ENCODE results near the gene ARID1A. TPM values are rescaled to one million over a fixed set of nuclear protein-coding genes. Genes with fewer than 3 reads are reported as not detected.

ARID1A gene
- total and polyA plus RNA-seq, 9 of the 15 experiments (the other 6 are each of a cell fraction or from before 2014, with no cell fraction given), result 8.3 to 88.3 (median 22.5) TPM

- TF ChIP-seq ZNF354B (CRISPR knock-in tag; IDR thresholded peaks at IDR 0.05), result no peak
- peak; percentile 55; the same call in 1 of the 2 replicates for TF ChIP-seq ID3 (CRISPR knock-in tag; IDR thresholded peaks at IDR 0.05)
- TF ChIP-seq ID3 (tag; IDR thresholded peaks at IDR 0.05), result peak; percentile 52; the same call in 1 of the 2 replicates
- TF ChIP-seq ZNF408 (CRISPR knock-in tag; IDR thresholded peaks at IDR 0.05; ENCODE audit: low read depth), result no peak
- TF ChIP-seq ZNF75A (CRISPR knock-in tag; IDR thresholded peaks at IDR 0.05), result no peak
- TF ChIP-seq GATAD2B (IDR thresholded peaks at IDR 0.05; ENCODE audit: borderline replicate concordance), result no peak; the same call in 1 of the 2 replicates
- peak; percentile 80 for TF ChIP-seq SOX6 (IDR thresholded peaks at IDR 0.05)
- 0 out of 2 replicates have a peak, but pooled peaks have one; percentile 11 for TF ChIP-seq DIDO1 (tag; IDR thresholded peaks at IDR 0.05; ENCODE audit: low read depth)
- TF ChIP-seq MYBL2 (IDR thresholded peaks at IDR 0.05; ENCODE audit: low read depth), result no peak
- TF ChIP-seq MYBL2 (CRISPR knock-in tag; IDR thresholded peaks at IDR 0.05; ENCODE audit: borderline replicate concordance), result no peak
- peak in 1 of 2 experiments; percentile 44; a peak in 1 of 4 replicates for TF ChIP-seq HDAC1 (IDR thresholded peaks at IDR 0.05)
- no peak for TF ChIP-seq GABPB2 (CRISPR knock-in tag; conservative IDR thresholded peaks at IDR 0.05)
- TF ChIP-seq ZNF212 (CRISPR knock-in tag; IDR thresholded peaks at IDR 0.05), result no peak
- TF ChIP-seq TEAD1 (CRISPR knock-in tag; IDR thresholded peaks at IDR 0.05), result no peak
- 0 out of 2 replicates have a peak, but pooled peaks have one; percentile 7 for TF ChIP-seq STAT5A (IDR thresholded peaks at IDR 0.05; ENCODE audit: borderline replicate concordance, low read length)
- TF ChIP-seq RBM22 (IDR thresholded peaks at IDR 0.05; ENCODE audit: low read depth, low read length, poor library complexity, severe bottlenecking), result no peak
- TF ChIP-seq, protein P1, sequence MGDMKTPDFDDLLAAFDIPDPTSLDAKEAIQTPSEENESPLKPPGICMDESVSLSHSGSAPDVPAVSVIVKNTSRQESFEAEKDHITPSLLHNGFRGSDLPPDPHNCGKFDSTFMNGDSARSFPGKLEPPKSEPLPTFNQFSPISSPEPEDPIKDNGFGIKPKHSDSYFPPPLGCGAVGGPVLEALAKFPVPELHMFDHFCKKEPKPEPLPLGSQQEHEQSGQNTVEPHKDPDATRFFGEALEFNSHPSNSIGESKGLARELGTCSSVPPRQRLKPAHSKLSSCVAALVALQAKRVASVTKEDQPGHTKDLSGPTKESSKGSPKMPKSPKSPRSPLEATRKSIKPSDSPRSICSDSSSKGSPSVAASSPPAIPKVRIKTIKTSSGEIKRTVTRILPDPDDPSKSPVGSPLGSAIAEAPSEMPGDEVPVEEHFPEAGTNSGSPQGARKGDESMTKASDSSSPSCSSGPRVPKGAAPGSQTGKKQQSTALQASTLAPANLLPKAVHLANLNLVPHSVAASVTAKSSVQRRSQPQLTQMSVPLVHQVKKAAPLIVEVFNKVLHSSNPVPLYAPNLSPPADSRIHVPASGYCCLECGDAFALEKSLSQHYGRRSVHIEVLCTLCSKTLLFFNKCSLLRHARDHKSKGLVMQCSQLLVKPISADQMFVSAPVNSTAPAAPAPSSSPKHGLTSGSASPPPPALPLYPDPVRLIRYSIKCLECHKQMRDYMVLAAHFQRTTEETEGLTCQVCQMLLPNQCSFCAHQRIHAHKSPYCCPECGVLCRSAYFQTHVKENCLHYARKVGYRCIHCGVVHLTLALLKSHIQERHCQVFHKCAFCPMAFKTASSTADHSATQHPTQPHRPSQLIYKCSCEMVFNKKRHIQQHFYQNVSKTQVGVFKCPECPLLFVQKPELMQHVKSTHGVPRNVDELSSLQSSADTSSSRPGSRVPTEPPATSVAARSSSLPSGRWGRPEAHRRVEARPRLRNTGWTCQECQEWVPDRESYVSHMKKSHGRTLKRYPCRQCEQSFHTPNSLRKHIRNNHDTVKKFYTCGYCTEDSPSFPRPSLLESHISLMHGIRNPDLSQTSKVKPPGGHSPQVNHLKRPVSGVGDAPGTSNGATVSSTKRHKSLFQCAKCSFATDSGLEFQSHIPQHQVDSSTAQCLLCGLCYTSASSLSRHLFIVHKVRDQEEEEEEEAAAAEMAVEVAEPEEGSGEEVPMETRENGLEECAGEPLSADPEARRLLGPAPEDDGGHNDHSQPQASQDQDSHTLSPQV (IDR thresholded peaks at IDR 0.05), result peak; percentile 96
- peak; percentile 70; the same call in 1 of the 2 replicates for TF ChIP-seq TOE1 (IDR thresholded peaks at IDR 0.05; ENCODE audit: borderline replicate concordance)
- no peak for TF ChIP-seq TOE1 (CRISPR knock-in tag; IDR thresholded peaks at IDR 0.05; ENCODE audit: borderline replicate concordance, low read depth)
- no peak for TF ChIP-seq ELK3 (CRISPR knock-in tag; IDR thresholded peaks at IDR 0.05)
- peak; percentile 4; the same call in 1 of the 2 replicates for TF ChIP-seq BHLHE40 (IDR thresholded peaks at IDR 0.05; ENCODE audit: low read length)
- no peak for TF ChIP-seq XRCC5 (IDR thresholded peaks at IDR 0.05; ENCODE audit: low read depth, low read length)
- no peak for TF ChIP-seq NR1H2 (CRISPR knock-in tag; IDR thresholded peaks at IDR 0.05)
Observed at GRCh38 chr1:26786437-26787380, 90.9 kb downstream of the ARID1A start (continued).

All from K562 (cell line).